Parathyroid adenoma (tissue), 2 donors: ENCODE data around the gene GNB1.

Experiments
- H2AFZ ChIP-seq: fragments of 300-600 bp; sonication (generic); one replicate; pipeline ENCODE4 v1.7.0; 2017; ENCODE audit warnings: antibody characterized with exemption, mild to moderate bottlenecking
- H3K27ac ChIP-seq: fragments of 300-600 bp; sonication (generic); one replicate; pipeline ENCODE4 v1.7.0; 2017
- H3K27me3 ChIP-seq: fragments of 300-600 bp; sonication (generic); one replicate; pipeline ENCODE4 v1.7.0; 2017; ENCODE audit warnings: low read length; ENCODE audit not compliant: control insufficient read depth, insufficient read depth
- H3K36me3 ChIP-seq: fragments of 300-600 bp; sonication (generic); one replicate; pipeline ENCODE4 v1.7.0; 2017; ENCODE audit warnings: low read length; ENCODE audit not compliant: control insufficient read depth, insufficient read depth
- H3K4me1 ChIP-seq: fragments of 300-600 bp; sonication (generic); one replicate; pipeline ENCODE4 v1.7.0; 2017; ENCODE audit warnings: control low read depth
- H3K4me2 ChIP-seq: fragments of 300-600 bp; sonication (generic); one replicate; pipeline ENCODE4 v1.7.0; 2017; ENCODE audit warnings: low read length
- H3K4me3 ChIP-seq: fragments of 300-600 bp; sonication (generic); one replicate; pipeline ENCODE4 v1.7.0; 2017; ENCODE audit warnings: low read depth, low read length
- H3K79me2 ChIP-seq: fragments of 300-600 bp; sonication (generic); one replicate; pipeline ENCODE4 v1.7.0; 2017; ENCODE audit warnings: control low read depth
- H3K9ac ChIP-seq: fragments of 300-600 bp; sonication (generic); one replicate; pipeline ENCODE4 v1.7.0; 2017; ENCODE audit warnings: mild to moderate bottlenecking
- H3K9me3 ChIP-seq: fragments of 300-600 bp; sonication (generic); one replicate; pipeline ENCODE4 v1.7.0; 2017; ENCODE audit warnings: low read length; ENCODE audit not compliant: control insufficient read depth
- TF ChIP-seq, protein P1 (sequence below): fragments of 300-600 bp; sonication (generic); IDR thresholded peaks from one replicate; pipeline ENCODE4 v1.7.0; 2017; ENCODE audit warnings: antibody characterized with exemption, mild to moderate bottlenecking
- donor health status: primary hyperparathyroidism.

Gene GNB1

DNA sequence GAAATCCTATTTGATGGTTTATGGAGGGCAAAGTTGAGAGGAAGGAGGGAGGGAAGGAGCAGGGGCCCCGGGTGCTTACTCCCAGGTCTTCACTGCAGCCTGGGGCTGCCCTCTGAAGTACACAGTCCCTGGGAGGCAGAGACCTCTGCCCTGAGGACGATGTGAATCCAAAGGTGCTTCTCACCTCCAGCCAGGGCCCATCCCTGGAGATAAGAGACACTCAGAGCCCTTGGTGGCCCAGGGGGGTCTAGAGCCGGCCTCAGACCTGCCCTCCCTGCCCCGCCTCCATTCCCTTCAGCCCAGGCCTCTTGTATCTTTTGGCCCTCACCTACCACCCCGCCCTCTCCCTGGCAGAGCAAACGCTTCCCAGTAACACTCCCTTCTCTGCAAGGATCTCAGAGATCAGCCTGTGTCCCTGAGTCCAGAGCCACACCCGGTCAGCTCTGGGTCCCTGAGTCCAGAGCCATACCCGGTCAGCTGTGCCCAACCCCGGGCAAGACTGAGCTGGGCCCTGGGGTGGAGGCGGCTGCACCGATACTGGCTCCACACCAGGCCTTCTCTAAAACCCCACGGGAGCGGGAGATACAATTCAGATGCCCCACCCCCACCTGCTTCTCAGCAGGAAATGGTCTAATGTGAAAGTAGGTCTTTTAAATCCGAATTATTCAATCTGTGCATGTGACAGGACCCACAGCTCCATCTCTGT, 3.6 kb upstream of the GNB1 start:
- Histone ChIP-seq H3K27ac (no peak overlapping the region), H2AFZ (no peak overlapping the region), H3K4me1 (no peaks in the 10 kb centered on the region), H3K4me2 (no peak overlapping the region), H3K36me3 (no peaks in the 10 kb centered on the region), H3K9ac (no peak overlapping the region), H3K79me2 (peaks cover 3% of the 10 kb centered on the region), H3K4me3 (no peak overlapping the region), H3K27me3 (no peaks in the 10 kb centered on the region), H3K9me3 (no peaks in the 10 kb centered on the region)
- TF ChIP-seq, protein P1, sequence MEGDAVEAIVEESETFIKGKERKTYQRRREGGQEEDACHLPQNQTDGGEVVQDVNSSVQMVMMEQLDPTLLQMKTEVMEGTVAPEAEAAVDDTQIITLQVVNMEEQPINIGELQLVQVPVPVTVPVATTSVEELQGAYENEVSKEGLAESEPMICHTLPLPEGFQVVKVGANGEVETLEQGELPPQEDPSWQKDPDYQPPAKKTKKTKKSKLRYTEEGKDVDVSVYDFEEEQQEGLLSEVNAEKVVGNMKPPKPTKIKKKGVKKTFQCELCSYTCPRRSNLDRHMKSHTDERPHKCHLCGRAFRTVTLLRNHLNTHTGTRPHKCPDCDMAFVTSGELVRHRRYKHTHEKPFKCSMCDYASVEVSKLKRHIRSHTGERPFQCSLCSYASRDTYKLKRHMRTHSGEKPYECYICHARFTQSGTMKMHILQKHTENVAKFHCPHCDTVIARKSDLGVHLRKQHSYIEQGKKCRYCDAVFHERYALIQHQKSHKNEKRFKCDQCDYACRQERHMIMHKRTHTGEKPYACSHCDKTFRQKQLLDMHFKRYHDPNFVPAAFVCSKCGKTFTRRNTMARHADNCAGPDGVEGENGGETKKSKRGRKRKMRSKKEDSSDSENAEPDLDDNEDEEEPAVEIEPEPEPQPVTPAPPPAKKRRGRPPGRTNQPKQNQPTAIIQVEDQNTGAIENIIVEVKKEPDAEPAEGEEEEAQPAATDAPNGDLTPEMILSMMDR, result no peak

DNA sequence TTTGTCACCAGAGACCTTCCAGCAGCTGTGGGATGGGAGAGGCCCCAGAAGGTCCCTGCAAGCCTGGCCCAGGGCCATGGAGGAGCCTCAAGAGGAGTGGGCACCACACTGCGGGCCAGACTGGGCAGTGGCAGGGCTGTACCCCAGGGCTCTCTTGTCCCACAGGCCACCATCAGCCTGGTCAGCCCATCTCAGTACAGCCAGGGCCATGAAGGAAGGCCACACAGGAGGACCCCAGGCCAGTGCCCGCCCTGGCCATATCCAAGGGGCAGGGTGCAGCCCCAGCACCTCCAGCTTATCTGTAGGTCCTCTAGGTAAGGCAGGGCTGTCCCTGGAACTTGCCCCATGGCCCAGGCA, 3.1 kb upstream of the GNB1 start:
- Histone ChIP-seq H3K79me2 (peaks cover 7% of the 10 kb centered on the region), H2AFZ (no peak overlapping the region), H3K4me1 (peaks cover 3% of the 10 kb centered on the region), H3K9ac (no peak overlapping the region), H3K36me3 (no peaks in the 10 kb centered on the region), H3K4me3 (no peak overlapping the region), H3K27ac (no peak overlapping the region), H3K4me2 (no peak overlapping the region), H3K9me3 (no peaks in the 10 kb centered on the region), H3K27me3 (no peaks in the 10 kb centered on the region)
- TF ChIP-seq, protein P1, result no peak

DNA sequence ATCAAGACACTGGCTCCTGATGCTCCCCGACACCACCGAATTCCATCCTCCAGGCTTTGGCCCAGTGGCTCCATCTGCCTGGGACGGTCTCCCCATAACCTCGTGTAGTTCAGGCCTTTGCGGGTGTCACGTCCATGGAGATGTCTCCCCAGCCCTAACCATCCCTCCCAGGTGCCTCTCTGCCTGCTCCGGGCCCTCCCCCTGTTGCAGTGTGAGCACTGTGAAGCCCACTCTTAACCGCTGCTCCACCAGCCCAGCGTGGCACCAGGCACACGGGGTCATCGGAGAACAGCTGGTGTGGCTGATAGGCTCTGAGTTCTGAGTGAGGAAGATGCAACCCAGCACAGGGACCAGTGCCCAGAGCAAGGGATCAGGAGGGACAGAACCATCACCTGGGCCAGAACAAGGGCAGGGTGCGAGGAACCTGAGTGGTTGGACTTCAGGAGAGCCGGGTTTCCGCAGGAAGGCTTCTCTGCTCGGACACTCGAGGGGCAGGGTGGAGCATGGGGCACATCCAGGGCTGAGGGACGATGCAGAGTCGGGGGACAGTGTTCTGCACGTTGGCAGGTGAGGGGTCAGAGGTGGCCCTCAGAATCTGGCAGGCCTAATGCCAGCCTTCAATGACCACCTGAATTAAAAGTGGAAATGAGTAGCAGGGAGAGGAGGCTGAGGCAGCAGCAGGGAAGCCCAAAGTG, 2.6 kb upstream of the GNB1 start:
- TF ChIP-seq, protein P1, result no peak
- peaks cover 11% of the 10 kb centered on the region for H3K79me2 ChIP-seq
- no peak overlapping the region for H3K9ac ChIP-seq
- no peak overlapping the region for H3K27ac ChIP-seq
- no peaks in the 10 kb centered on the region for H3K36me3 ChIP-seq
- no peak overlapping the region for H2AFZ ChIP-seq
- H3K27me3 ChIP-seq, result no peaks in the 10 kb centered on the region
- no peak overlapping the region for H3K4me3 ChIP-seq
- peaks cover 3% of the 10 kb centered on the region for H3K4me1 ChIP-seq
- no peak overlapping the region for H3K4me2 ChIP-seq
- H3K9me3 ChIP-seq, result no peaks in the 10 kb centered on the region

DNA sequence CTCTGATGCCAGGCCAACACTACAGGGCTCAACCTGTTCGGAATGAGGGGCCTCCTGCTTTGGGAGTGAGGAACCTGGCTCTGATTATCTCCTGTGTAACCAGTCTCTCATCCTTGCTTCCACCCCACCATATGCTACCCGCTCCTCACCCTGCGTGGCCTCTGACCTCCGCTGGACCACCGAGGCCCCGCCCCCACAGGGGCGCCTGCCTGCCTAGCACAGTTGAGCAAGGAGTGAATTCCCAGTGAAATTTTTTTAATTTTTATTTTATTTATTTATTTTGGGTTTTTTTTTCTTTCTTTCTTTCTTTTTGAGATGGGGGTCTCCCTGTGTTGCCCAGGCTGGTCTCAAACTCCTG, 1.9 kb upstream of the GNB1 start:
- Histone ChIP-seq H3K9me3 (no peaks in the 10 kb centered on the region), H3K4me2 (no peak overlapping the region), H3K27ac (no peak overlapping the region), H2AFZ (no peak overlapping the region), H3K4me1 (peaks cover 3% of the 10 kb centered on the region), H3K4me3 (no peak overlapping the region), H3K79me2 (peaks cover 15% of the 10 kb centered on the region), H3K27me3 (no peaks in the 10 kb centered on the region), H3K36me3 (no peaks in the 10 kb centered on the region), H3K9ac (no peak overlapping the region)
- TF ChIP-seq, protein P1, result no peak
